ENCODE measurements around the gene ATP5F1B. TPM values are rescaled to one million over a fixed set of nuclear protein-coding genes. Genes with fewer than 3 reads are reported as not detected.

Gene ATP5F1B
- total and polyA plus RNA-seq, 9 of the 15 experiments (the other 6 are each of a cell fraction or from before 2014, with no cell fraction given), result 908 to 3,125 (median 1,482) TPM

DNA sequence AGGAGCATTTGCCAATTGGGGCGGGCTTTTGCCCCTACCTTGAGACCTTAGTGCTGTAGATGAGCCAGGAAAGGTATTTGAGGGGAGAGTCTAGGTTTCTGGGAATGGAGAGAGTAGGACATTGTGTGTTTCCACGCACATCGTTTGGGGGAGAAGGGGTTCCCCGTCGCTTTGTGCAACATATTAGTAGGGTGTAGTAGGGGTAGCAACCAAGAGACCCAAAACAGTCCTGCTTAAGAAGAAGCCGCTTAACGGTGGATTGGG, 43.0 kb upstream of the ATP5F1B start (continued):
- TF ChIP-seq NEUROD1 (IDR thresholded peaks at IDR 0.05; ENCODE audit: borderline replicate concordance, low read depth, low read length, partially characterized antibody) (no peak), CAMTA2 (CRISPR knock-in tag; conservative IDR thresholded peaks at IDR 0.05) (no peak), SMARCA4 (IDR thresholded peaks at IDR 0.05) (no peak; the same call in 1 of the 2 replicates), E2F3 (CRISPR knock-in tag; IDR thresholded peaks at IDR 0.05) (no peak), CLOCK (CRISPR knock-in tag; IDR thresholded peaks at IDR 0.05; ENCODE audit: borderline replicate concordance) (no peak), CBX3 (IDR thresholded peaks at IDR 0.05; ENCODE audit: borderline replicate concordance in 1 of 2, low read length in 2 of 2) (no peak), RBBP5 (IDR thresholded peaks at IDR 0.05; ENCODE audit: borderline replicate concordance, insufficient read depth, low read length, poor library complexity, severe bottlenecking) (no peak), GABPA (tag; conservative IDR thresholded peaks at IDR 0.05; ENCODE audit: low read depth) (no peak), TRIM28 (IDR thresholded peaks at IDR 0.05) (no peak), LCOR (CRISPR knock-in tag; IDR thresholded peaks at IDR 0.05) (peak; percentile 17; the same call in 1 of the 2 replicates), CXXC5 (CRISPR knock-in tag; IDR thresholded peaks at IDR 0.05) (no peak), ATF3 (IDR thresholded peaks at IDR 0.05) (no peak), ATF3 (CRISPR knock-in tag; conservative IDR thresholded peaks at IDR 0.05) (0 out of 2 replicates have a peak, but pooled peaks have one; percentile 28), ZNF785 (CRISPR knock-in tag; IDR thresholded peaks at IDR 0.05) (no peak), POLR2A (conservative IDR thresholded peaks at IDR 0.05) (no peak; the same call in none of the 2 replicates), ESRRB (CRISPR knock-in tag; IDR thresholded peaks at IDR 0.05; ENCODE audit: borderline replicate concordance) (no peak), C11orf30 (IDR thresholded peaks at IDR 0.05; ENCODE audit: low read depth) (no peak), MTA3 (IDR thresholded peaks at IDR 0.05; ENCODE audit: borderline replicate concordance) (0 out of 2 replicates have a peak, but pooled peaks have one; percentile 13), ZZZ3 (IDR thresholded peaks at IDR 0.05) (no peak), KDM5B (IDR thresholded peaks at IDR 0.05; ENCODE audit: insufficient replicate concordance, low read depth, low read length) (peak; percentile 57), ZNF668 (CRISPR knock-in tag; IDR thresholded peaks at IDR 0.05) (no peak), KAT2B (IDR thresholded peaks at IDR 0.05; ENCODE audit: low read depth, low read length) (no peak)
- TF ChIP-seq, protein P1, sequence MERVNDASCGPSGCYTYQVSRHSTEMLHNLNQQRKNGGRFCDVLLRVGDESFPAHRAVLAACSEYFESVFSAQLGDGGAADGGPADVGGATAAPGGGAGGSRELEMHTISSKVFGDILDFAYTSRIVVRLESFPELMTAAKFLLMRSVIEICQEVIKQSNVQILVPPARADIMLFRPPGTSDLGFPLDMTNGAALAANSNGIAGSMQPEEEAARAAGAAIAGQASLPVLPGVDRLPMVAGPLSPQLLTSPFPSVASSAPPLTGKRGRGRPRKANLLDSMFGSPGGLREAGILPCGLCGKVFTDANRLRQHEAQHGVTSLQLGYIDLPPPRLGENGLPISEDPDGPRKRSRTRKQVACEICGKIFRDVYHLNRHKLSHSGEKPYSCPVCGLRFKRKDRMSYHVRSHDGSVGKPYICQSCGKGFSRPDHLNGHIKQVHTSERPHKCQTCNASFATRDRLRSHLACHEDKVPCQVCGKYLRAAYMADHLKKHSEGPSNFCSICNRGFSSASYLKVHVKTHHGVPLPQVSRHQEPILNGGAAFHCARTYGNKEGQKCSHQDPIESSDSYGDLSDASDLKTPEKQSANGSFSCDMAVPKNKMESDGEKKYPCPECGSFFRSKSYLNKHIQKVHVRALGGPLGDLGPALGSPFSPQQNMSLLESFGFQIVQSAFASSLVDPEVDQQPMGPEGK (CRISPR knock-in tag; IDR thresholded peaks at IDR 0.05; ENCODE audit: borderline replicate concordance), result 0 out of 2 replicates have a peak, but pooled peaks have one; percentile 10
- TF ChIP-seq, protein P2, sequence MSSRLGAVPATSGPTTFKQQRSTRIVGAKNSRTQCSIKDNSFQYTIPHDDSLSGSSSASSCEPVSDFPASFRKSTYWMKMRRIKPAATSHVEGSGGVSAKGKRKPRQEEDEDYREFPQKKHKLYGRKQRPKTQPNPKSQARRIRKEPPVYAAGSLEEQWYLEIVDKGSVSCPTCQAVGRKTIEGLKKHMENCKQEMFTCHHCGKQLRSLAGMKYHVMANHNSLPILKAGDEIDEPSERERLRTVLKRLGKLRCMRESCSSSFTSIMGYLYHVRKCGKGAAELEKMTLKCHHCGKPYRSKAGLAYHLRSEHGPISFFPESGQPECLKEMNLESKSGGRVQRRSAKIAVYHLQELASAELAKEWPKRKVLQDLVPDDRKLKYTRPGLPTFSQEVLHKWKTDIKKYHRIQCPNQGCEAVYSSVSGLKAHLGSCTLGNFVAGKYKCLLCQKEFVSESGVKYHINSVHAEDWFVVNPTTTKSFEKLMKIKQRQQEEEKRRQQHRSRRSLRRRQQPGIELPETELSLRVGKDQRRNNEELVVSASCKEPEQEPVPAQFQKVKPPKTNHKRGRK (tag; IDR thresholded peaks at IDR 0.05), result no peak
